Upper lobe of left lung (tissue), 4 donors: ENCODE results near the gene SLC25A44.

Experiments
- POLR2A ChIP-seq, 4 donors: fragments of 450-650 bp; IDR thresholded peaks; one replicate each; pipeline ENCODE4 v1.5.1; 2016 to 2017; ENCODE audit warnings: antibody characterized with exemption in 4 of 4, mild to moderate bottlenecking in 2 of 4
- POLR2AphosphoS5 ChIP-seq, 2 donors: sonication (generic); formaldehyde crosslinking; IDR thresholded peaks; one replicate each; pipeline ENCODE4 v1.5.1; 2017; ENCODE audit warnings: antibody characterized with exemption in 2 of 2
- TF ChIP-seq, protein P1 (sequence below), 6 experiments: fragments of 450-650 bp in 4 of 6; fragments of 200-600 bp in 2 of 6; sonication (generic) in 2 of 6; IDR thresholded peaks; one replicate each; pipeline ENCODE4 v1.5.1; 2016 to 2019; ENCODE audit warnings: antibody characterized with exemption in 6 of 6

DNA sequence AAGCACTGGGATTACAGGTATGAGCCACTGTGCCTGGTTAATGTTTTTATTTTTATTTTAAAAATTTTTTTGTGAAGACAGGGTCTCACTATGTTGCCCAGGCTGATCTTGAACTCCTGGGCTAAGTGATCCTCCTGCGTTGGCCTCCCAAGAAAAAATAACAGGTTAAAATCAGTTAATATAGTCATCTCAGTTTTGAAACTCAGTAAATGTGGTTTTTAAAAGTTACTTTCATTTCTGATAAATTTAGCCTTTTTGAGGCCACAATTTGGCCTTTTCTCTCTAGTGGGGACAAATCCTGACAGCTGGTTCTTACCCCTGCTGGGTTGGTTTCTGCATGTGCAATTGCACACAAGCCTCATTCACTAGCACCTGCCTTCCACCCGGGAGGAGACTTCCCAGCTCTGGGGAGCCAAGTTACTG lies 32.2 kb downstream of the SLC25A44 start:
- TF ChIP-seq POLR2AphosphoS5 (IDR thresholded peaks at IDR 0.05): no peak
- TF ChIP-seq, protein P1, sequence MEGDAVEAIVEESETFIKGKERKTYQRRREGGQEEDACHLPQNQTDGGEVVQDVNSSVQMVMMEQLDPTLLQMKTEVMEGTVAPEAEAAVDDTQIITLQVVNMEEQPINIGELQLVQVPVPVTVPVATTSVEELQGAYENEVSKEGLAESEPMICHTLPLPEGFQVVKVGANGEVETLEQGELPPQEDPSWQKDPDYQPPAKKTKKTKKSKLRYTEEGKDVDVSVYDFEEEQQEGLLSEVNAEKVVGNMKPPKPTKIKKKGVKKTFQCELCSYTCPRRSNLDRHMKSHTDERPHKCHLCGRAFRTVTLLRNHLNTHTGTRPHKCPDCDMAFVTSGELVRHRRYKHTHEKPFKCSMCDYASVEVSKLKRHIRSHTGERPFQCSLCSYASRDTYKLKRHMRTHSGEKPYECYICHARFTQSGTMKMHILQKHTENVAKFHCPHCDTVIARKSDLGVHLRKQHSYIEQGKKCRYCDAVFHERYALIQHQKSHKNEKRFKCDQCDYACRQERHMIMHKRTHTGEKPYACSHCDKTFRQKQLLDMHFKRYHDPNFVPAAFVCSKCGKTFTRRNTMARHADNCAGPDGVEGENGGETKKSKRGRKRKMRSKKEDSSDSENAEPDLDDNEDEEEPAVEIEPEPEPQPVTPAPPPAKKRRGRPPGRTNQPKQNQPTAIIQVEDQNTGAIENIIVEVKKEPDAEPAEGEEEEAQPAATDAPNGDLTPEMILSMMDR (IDR thresholded peaks at IDR 0.05): no peak
- no peak for TF ChIP-seq POLR2A (IDR thresholded peaks at IDR 0.05)
